Aorta (tissue), 5 donors: ENCODE data around the gene FBLN5. TPM values are rescaled to one million over a fixed set of nuclear protein-coding genes. Genes with fewer than 3 reads are reported as not detected.
A peak's percentile ranks its signal among the peaks of the same experiment; 100 is the strongest.

ENCODE experiments used
- ATAC-seq: fragments of 200-7000 bp; cut with Tn5 transposase; one replicate; pipeline ENCODE4 v1.9.1; 2022; ENCODE audit warnings: moderate library complexity; ENCODE audit not compliant: low FRiP score
- DNase-seq, 2 donors: peaks; one replicate each; pipeline ENCODE4 v3.0.0-alpha.2; 2020
- H3K27ac ChIP-seq, 2 donors: one replicate each; pipeline ENCODE4 v1.5.1; 2013; ENCODE audit warnings: low read length in 2 of 2, mild to moderate bottlenecking in 2 of 2, moderate library complexity in 2 of 2, control low read depth in 1 of 2, inconsistent platforms in 1 of 2, low read depth in 1 of 2
- H3K27me3 ChIP-seq, 2 donors: one replicate each; pipeline ENCODE4 v1.6.1; 2013; ENCODE audit warnings: control low read depth in 1 of 2, low read length in 1 of 2, mild to moderate bottlenecking in 1 of 2, moderate library complexity in 1 of 2; ENCODE audit not compliant: insufficient read depth in 2 of 2, control insufficient read depth in 1 of 2
- H3K36me3 ChIP-seq, 2 donors: one replicate each; pipeline ENCODE4 v1.6.1; 2013; ENCODE audit warnings: control low read depth in 1 of 2, low read length in 1 of 2, mild to moderate bottlenecking in 1 of 2; ENCODE audit not compliant: insufficient read depth in 2 of 2, control insufficient read depth in 1 of 2
- H3K4me1 ChIP-seq, 2 donors: one replicate each; pipeline ENCODE4 v1.6.1; 2013; ENCODE audit warnings: low read length in 2 of 2, control low read depth in 1 of 2, mild to moderate bottlenecking in 1 of 2, moderate library complexity in 1 of 2; ENCODE audit not compliant: insufficient read depth in 2 of 2, control insufficient read depth in 1 of 2
- H3K4me3 ChIP-seq, 2 donors: one replicate each; pipeline ENCODE4 v1.5.1; 2013; ENCODE audit warnings: low read length in 2 of 2, control low read depth in 1 of 2, mild to moderate bottlenecking in 1 of 2
- H3K9me3 ChIP-seq: one replicate; pipeline ENCODE4 v1.6.1; 2013; ENCODE audit warnings: mild to moderate bottlenecking, low read length; ENCODE audit not compliant: control insufficient read depth
- WGBS, 2 donors: extraction: QIAGEN DNeasy Blood & Tissue Kit; methylation state at CpG; one replicate each; pipeline ENCODE4 v1.1.7; 2013; 5-methylcytosine and 5-hydroxymethylcytosine counted together
- intact Hi-C, 2 donors: fragments of 100-400 bp; cut with DNase I; formaldehyde crosslinking; loops; one replicate each; pipeline versions ENCODE4 v1.14.2 to v1.15.0; 2022
- polyA plus RNA-seq, 2 donors: library from polyadenylated mRNA; stranded (reverse); fragments of 200-250 nt; gene quantifications; one replicate each; pipeline ENCODE4 v1.2.3, GENCODE V29; 2013
- total RNA-seq, 2 donors: library from RNA; stranded (reverse); fragmentation: NEBNext Ultra II Directional; extraction: Animal tissue kit (Norgen Biotek cat#: 25700); gene quantifications; one replicate each; pipeline ENCODE4 v1.2.1, GENCODE V29; 2021
- donor health status: healthy with polysubstance abuse.
- donor health status: Bipolar disorder and iron deficiency.
- donor health status: DM: no; HTN: no; CAD: no.
- donor health status: DM: no; HTN: no; CAD: no.
- donor health status: DM: yes; HTN: yes; CAD: no.

FBLN5 gene
- total and polyA plus RNA-seq, 4 donors = 375 to 735 (median 419) TPM

DNA sequence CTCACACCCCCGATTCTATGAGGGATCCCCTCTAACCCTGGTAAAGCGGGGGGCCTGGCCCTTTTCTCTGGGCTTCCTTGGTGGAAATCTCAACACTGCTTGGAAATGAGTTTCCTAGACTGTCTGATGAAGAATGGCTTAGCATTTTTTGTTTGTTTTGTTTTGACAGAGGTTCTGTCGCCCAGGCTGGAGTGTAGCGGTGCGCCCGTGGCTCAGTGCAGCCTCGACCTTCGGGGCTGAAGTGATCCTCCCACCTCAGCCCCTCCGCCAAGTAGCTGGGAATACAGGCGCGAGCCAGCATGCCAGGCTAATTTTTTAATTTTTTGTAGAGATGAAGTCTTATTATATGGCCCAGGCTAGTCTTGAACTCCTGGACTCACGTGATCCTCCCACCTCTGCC, 110.4 kb downstream of the FBLN5 start:
- ATAC-seq (no peak), DNase-seq (no peak)
- 21 to 31% methylated on average over 12 of the region's 12 CpGs for whole genome bisulfite sequencing, 2 donors
- Histone ChIP-seq H3K27ac (peak overlapping the region; percentile 25 to 89), H3K4me3 (peak overlapping the region; percentile 92 to 95), H3K9me3 (no peaks in the 10 kb centered on the region), H3K27me3 (no peaks in the 10 kb centered on the region), H3K36me3 (no peaks in the 10 kb centered on the region), H3K4me1 (peaks cover 6 to 9% of the 10 kb centered on the region in 2 donors)
- intact Hi-C loops = loop anchor here in 1 of 2 donors (5.0 kb wide), 2 partner anchors 35 to 60 kb away; no protein-coding TSS in a partner anchor

DNA sequence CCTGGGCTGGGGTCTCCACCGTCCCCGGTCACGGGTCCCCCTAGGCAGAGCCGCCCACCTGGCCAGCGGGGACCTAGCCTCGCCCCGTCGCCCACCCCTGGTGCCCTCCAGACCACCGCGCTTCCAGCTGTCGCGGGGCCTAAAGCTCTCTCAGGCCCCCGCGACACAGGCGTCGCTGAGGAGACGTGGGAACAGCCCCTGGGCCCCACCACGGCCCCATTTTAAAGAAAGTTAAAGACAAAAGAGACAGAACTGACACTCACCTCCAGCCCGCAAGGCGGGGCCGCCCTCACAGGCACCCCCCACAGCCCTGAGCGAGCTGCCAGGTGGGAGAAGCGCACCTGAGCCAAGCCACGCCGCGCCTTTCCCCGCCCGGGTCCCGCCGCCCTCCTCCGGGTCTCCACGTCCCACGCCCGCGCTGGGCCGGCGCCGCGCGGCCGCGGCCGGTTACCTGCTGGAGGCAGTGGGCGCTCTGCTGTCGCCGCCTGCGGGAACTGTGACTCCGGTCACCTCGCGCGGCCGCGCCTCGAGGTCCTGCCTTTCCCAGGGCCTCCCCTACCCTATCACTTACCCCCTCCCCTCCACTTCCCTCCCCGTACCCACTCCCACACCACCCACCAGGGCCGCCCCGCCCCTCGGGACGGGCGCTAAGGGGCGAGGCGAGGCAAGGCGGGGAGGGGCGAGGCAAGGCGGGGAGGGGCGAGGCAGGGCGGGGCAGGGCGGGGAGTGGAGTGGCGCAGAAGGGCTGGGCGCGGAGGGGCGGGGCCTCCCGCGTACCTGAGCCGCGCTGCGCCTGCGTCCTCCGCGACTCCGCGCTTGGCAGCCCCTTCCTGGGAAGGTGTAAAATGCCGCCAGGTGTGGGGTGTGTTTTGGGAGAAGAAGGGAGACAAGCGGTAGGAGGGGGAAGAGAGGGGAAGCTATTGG, 111.3 kb downstream of the FBLN5 start:
- Histone ChIP-seq H3K27ac (peak overlapping the region; percentile 89 to 92), H3K4me1 (peaks cover 4 to 6% of the 10 kb centered on the region in 2 donors), H3K9me3 (no peaks in the 10 kb centered on the region), H3K4me3 (peak overlapping the region; percentile 92 to 95), H3K36me3 (no peaks in the 10 kb centered on the region), H3K27me3 (no peaks in the 10 kb centered on the region)
- peak; percentile 77 to 94 for DNase-seq
- 0 to 1% methylated on average over 70 to 84 of the region's 84 CpGs for WGBS, 2 donors
- intact Hi-C loops = loop anchor here in 1 of 2 donors (5.0 kb wide), 2 partner anchors 36 to 61 kb away; no protein-coding TSS in a partner anchor
- peak; percentile 93 for ATAC-seq

DNA sequence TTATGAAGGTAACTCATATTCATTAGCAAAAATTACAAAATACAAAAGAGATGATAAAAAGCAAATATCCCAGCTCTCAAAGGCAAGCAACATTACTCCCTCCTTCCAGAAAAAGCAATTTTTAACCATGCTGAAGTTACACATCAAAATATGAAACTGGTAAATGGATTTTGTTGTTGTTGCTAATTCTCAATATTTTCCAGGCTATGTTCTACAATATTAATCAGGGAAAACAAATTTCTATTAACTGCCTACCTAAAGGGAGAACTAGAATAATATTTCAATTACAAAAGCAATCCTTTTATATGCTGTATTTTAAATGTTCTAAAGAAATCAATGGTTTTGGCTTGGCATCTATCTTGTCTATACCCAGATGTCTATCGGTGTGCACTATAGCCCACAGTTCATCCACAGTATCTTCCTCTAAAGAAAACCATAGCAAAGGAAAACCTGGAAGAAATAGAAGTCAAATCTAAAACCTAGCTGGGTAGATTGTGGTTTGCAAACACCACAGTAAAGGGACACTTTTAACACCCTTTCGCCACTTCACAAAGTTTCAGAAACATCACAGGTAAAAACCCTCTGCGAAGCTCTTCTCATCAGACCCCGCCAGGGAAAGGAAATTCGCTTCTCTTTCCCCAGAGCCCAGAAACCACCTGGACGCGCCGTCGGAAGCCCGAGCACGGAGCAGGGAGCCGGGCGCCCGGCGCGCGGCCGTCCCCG, 112.1 kb downstream of the FBLN5 start:
- H3K36me3 ChIP-seq = no peaks in the 10 kb centered on the region
- ATAC-seq = no peak
- peak overlapping the region; percentile 89 to 92 for H3K27ac ChIP-seq
- H3K4me1 ChIP-seq = peaks cover 4 to 6% of the 10 kb centered on the region in 2 donors
- intact Hi-C loops = loop anchor here in 1 of 2 donors (5.0 kb wide), 2 partner anchors 37 to 62 kb away; no protein-coding TSS in a partner anchor
- DNase-seq = no peak
- 3 to 6% methylated on average over 19 of the region's 19 CpGs for WGBS, 2 donors
- H3K4me3 ChIP-seq = peak overlapping the region; percentile 92 to 95
- H3K9me3 ChIP-seq = no peaks in the 10 kb centered on the region
- no peaks in the 10 kb centered on the region for H3K27me3 ChIP-seq

DNA sequence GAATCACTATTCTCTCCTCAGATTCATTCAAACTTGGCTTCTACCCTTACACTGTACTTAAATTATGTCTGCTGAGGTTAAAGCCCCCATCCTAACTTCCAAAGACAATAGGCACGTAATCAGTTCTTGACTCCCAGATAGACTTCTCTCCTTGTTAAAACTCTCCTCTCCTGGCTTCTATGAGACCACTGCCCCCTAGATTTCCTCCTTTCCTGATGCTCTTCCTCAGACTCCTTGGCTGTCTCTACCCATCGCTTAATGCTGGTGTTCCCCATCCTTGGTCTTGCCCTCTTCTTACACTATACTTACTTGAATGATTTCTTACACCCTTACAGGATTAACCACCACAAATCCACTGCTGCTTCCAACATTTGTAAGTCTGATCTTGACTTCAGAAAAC, 112.9 kb downstream of the FBLN5 start:
- H3K4me3 ChIP-seq = peak overlapping the region; percentile 16 to 92
- H3K36me3 ChIP-seq = no peaks in the 10 kb centered on the region
- DNase-seq = no peak
- intact Hi-C loops = no loop called here
- no peaks in the 10 kb centered on the region for H3K9me3 ChIP-seq
- no peaks in the 10 kb centered on the region for H3K27me3 ChIP-seq
- WGBS, 2 donors = 70 to 73% methylated on average over 2 of the region's 2 CpGs
- H3K4me1 ChIP-seq = peaks cover 4 to 6% of the 10 kb centered on the region in 2 donors
- no peak for ATAC-seq
- peak overlapping the region; percentile 4 to 43 for H3K27ac ChIP-seq

DNA sequence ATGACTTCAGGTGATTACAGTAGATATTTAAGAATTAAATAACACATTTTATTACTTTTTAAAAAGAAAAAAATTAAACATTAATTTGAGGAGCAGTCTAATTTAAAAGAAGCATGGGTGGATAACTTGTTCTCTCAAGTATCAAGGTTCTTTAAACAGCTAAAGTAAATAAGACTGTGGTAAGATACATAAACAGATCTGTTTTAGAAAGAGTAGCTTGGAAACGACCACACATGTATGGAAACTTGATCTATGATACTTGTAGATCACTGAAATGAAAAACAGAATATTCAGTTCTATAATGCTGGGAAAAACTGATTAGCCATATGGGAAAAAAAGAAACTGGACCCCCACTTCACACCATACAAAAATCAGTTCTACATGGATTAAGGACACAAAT, 116.2 kb downstream of the FBLN5 start:
- ATAC-seq = no peak
- no peak for DNase-seq
- 9 to 12% methylated on average over 1 of the region's 1 CpG for WGBS, 2 donors
- no peaks in the 10 kb centered on the region for H3K27me3 ChIP-seq
- H3K4me1 ChIP-seq = peaks cover 0 to 4% of the 10 kb centered on the region in 2 donors
- intact Hi-C loops = no loop called here
- H3K4me3 ChIP-seq = no peak overlapping the region
- H3K27ac ChIP-seq = no peak overlapping the region
- H3K9me3 ChIP-seq = no peaks in the 10 kb centered on the region
- no peaks in the 10 kb centered on the region for H3K36me3 ChIP-seq

DNA sequence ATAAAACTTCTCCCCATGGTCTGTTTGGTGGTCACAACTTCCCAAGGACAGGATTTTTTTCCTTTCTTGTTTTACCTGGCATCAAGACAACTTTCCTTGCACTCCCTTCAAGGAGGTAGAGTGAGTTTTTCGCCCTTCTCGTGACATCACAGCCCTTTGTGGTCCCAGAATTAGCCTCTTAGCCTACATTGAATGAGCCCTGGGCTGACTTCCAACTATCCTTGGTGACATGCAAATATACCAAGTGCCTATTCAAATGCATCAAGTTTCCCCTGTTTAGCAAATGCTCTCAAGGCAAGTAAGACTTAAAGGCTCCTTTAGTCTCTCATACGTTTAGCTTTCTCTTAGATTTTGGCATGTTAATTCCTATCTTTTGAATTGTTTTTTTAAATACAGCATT, 116.7 kb downstream of the FBLN5 start:
- ATAC-seq = no peak
- 8 to 13% methylated on average over 3 of the region's 3 CpGs for WGBS, 2 donors
- peak overlapping the region in 1 of 2 donors; percentile 78 for H3K27ac ChIP-seq

DNA sequence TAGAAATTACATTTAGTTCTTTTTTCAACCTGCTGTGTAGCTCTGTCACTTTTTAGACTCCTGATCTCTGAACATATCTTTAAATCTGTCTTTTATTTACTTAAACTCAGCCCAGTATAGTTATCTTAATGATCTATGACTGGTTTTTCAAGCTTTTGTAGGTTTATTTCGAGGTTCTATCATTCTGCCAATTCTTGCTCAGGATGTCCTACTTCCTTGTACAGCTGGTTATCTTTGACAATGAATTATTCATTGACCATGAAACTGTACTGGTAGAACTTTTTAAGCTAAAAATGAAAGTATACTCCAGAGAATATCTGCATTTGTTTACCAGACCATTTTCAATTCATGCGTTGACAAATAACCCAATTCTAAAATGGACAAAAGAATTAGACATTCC, 118.0 kb downstream of the FBLN5 start:
- no peak for ATAC-seq
- Histone ChIP-seq H3K36me3 (no peaks in the 10 kb centered on the region), H3K4me1 (peaks cover 0 to 1% of the 10 kb centered on the region in 2 donors), H3K9me3 (no peaks in the 10 kb centered on the region), H3K4me3 (no peak overlapping the region), H3K27ac (no peak overlapping the region), H3K27me3 (no peaks in the 10 kb centered on the region)
- WGBS, 2 donors = 38 to 59% methylated on average over 2 of the region's 2 CpGs
- intact Hi-C loops = no loop called here
- DNase-seq = no peak

More for the DNA sequence above, 116.7 kb downstream of the FBLN5 start:
- no peaks in the 10 kb centered on the region for H3K27me3 ChIP-seq
- intact Hi-C loops = no loop called here
- no peak overlapping the region for H3K4me3 ChIP-seq
- peaks cover 0 to 4% of the 10 kb centered on the region in 2 donors for H3K4me1 ChIP-seq
- no peaks in the 10 kb centered on the region for H3K36me3 ChIP-seq
- H3K9me3 ChIP-seq = no peaks in the 10 kb centered on the region
- no peak for DNase-seq

DNA sequence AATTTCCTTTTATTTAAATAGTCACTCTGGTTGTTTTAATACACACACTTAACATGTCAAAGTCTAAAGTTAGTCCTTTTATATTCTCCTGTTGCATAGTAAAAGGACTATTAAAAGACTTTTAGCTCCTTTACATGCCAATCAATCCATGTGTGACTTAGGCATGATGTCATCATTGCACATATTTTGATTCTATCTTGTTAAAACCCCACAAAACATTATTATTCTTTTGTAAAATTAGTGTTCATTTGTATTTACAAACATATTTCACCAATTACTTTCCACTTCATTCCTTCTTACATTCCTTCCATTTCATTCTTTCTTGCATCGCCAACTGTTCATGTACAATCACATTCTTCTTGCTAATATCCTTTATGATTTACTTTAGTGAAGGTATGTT, 119.7 kb downstream of the FBLN5 start:
- DNase-seq = no peak
- intact Hi-C loops = no loop called here
- Histone ChIP-seq H3K27ac (no peak overlapping the region), H3K4me1 (peaks cover 0 to 5% of the 10 kb centered on the region in 2 donors), H3K36me3 (no peaks in the 10 kb centered on the region), H3K27me3 (no peaks in the 10 kb centered on the region), H3K9me3 (no peaks in the 10 kb centered on the region), H3K4me3 (no peak overlapping the region)
- WGBS, 2 donors = 83 to 92% methylated on average over 1 of the region's 1 CpG
- no peak for ATAC-seq
